ENCODE measurements around the gene TSHZ1. TPM values are rescaled to one million over a fixed set of nuclear protein-coding genes. Genes with fewer than 3 reads are reported as not detected.

The TSHZ1 gene
- polyA plus RNA-seq, 10 donors, result 17.7 to 27.1 (median 23.7) TPM

GRCh38 chr18:75206452-75207309, 3.9 kb upstream of the TSHZ1 start:
- DNase-seq, result peak in 1 of 3 donors; percentile 46

- DNase-seq, result peak in 1 of 3 donors; percentile 70
Observed at GRCh38 chr18:75207310-75208154, 3.1 kb upstream of the TSHZ1 start.

GRCh38 chr18:75208155-75208835, 2.3 kb upstream of the TSHZ1 start:
- DNase-seq, result peak in 2 of 3 donors; percentile 69 to 89

- DNase-seq, result no peak
Observed at GRCh38 chr18:75208836-75209128, 1.8 kb upstream of the TSHZ1 start.

- peak; percentile 86 to 94 (median 87) for DNase-seq
Observed at GRCh38 chr18:75209129-75209950, 1.3 kb upstream of the TSHZ1 start, which contains the start of gene PTGR3. Gene PTGR3, minus strand, starts transcription at chr18:75209139. Its CDS starts 81 bp downstream, at chr18:75209058.

- DNase-seq, result no peak
Observed at GRCh38 chr18:75209951-75210258, 692 bp upstream of the TSHZ1 start.

GRCh38 chr18:75211002-75211621, 515 bp downstream of the TSHZ1 start:
- peak in 1 of 3 donors; percentile 86 for DNase-seq

GRCh38 chr18:75211626-75211952, 992 bp downstream of the TSHZ1 start:
- no peak for DNase-seq

- peak in 2 of 3 donors; percentile 65 to 87 for DNase-seq
Observed at GRCh38 chr18:75211953-75212750, 1.6 kb downstream of the TSHZ1 start.

GRCh38 chr18:75212751-75213090, 2.1 kb downstream of the TSHZ1 start:
- peak in 1 of 3 donors; percentile 63 for DNase-seq

- peak in 1 of 3 donors; percentile 73 for DNase-seq
Observed at GRCh38 chr18:75213611-75214331, 3.2 kb downstream of the TSHZ1 start.

- peak in 1 of 3 donors; percentile 57 for DNase-seq
Observed at GRCh38 chr18:75214332-75214690, 3.7 kb downstream of the TSHZ1 start.

- no peak for DNase-seq
Observed at GRCh38 chr18:75214766-75215510, 4.3 kb downstream of the TSHZ1 start.

GRCh38 chr18:75215663-75216062, 5.1 kb downstream of the TSHZ1 start:
- no peak for DNase-seq

- DNase-seq, result no peak
Observed at GRCh38 chr18:75216212-75216910, 5.8 kb downstream of the TSHZ1 start.

GRCh38 chr18:75216911-75217689, 6.5 kb downstream of the TSHZ1 start:
- DNase-seq, result no peak
